ENCODE results near the gene MTMR12. TPM values are rescaled to one million over a fixed set of nuclear protein-coding genes. Genes with fewer than 3 reads are reported as not detected.

The MTMR12 gene
- total and polyA plus RNA-seq, 2 of the 8 experiments (the other 6 are each of a cell fraction or from before 2014, with no cell fraction given) = 19.1 to 59.3 TPM

GRCh38 chr5:32353420-32353819 is 40.7 kb upstream of the MTMR12 start (continued):
- TF ChIP-seq SP4 (IDR thresholded peaks at IDR 0.05; ENCODE audit: low read length) = no peak
- TF ChIP-seq ATF2 (IDR thresholded peaks at IDR 0.05; ENCODE audit: low read length) = no peak

Data from H1 (cell line).